8988T (cell line): Measurements from ENCODE around the gene COX8A.
"Not testable (repeated sequence)": the region's sequence is repeated elsewhere in the genome, so short reads cannot be mapped to it uniquely, and the experiment has no call there.

Experiments
- DNase-seq: peaks from one replicate; pipeline ENCODE4 v3.0.0; 2011

Gene COX8A

GRCh38 chr11:63974259-63975143 lies at the start of gene COX8A:
Gene COX8A, plus strand, starts transcription at chr11:63974620. Its CDS starts 61 bp downstream, at chr11:63974681.
- DNase-seq: peak; percentile 88

GRCh38 chr11:63929616-63930015 lies 44.8 kb upstream of the COX8A start:
- no peak for DNase-seq

- DNase-seq: no peak
These were observed 43.4 kb upstream of the COX8A start for GRCh38 chr11:63931045-63931444.

GRCh38 chr11:63931876-63932275 lies 42.5 kb upstream of the COX8A start:
- DNase-seq: no peak

GRCh38 chr11:63933459-63933858 lies 41.0 kb upstream of the COX8A start:
- DNase-seq: no peak

- DNase-seq: peak; percentile 82
These were observed 36.5 kb upstream of the COX8A start for GRCh38 chr11:63937713-63938478.

GRCh38 chr11:63938479-63939396 lies 35.7 kb upstream of the COX8A start, which contains the start of gene NAA40:
Gene NAA40, plus strand, starts transcription at chr11:63939002. Its CDS starts 95 bp downstream, at chr11:63939097.
- DNase-seq: peak; percentile 98

- DNase-seq: no peak
These were observed 35.0 kb upstream of the COX8A start for GRCh38 chr11:63939397-63939891.

GRCh38 chr11:63940786-63941185 lies 33.6 kb upstream of the COX8A start:
- no peak for DNase-seq

- DNase-seq: no peak
These were observed 32.5 kb upstream of the COX8A start for GRCh38 chr11:63941901-63942300.

- no peak for DNase-seq
These were observed 31.6 kb upstream of the COX8A start for GRCh38 chr11:63942803-63943202.

- no peak for DNase-seq
These were observed 29.4 kb upstream of the COX8A start for GRCh38 chr11:63944987-63945386.

GRCh38 chr11:63945477-63946163 lies 28.8 kb upstream of the COX8A start:
- peak; percentile 87 for DNase-seq

- DNase-seq: no peak
These were observed 22.5 kb upstream of the COX8A start for GRCh38 chr11:63951779-63952536.

- no peak for DNase-seq
These were observed 21.9 kb upstream of the COX8A start for GRCh38 chr11:63952570-63952969.

GRCh38 chr11:63958008-63958407 lies 16.4 kb upstream of the COX8A start:
- no peak for DNase-seq

GRCh38 chr11:63961608-63962412 lies 12.6 kb upstream of the COX8A start:
- peak; percentile 23 for DNase-seq

GRCh38 chr11:63963895-63964294 lies 10.5 kb upstream of the COX8A start:
- not testable (repeated sequence) for DNase-seq

- no peak for DNase-seq
These were observed 8.0 kb upstream of the COX8A start for GRCh38 chr11:63966444-63966843.

GRCh38 chr11:63969461-63969860 lies 5.0 kb upstream of the COX8A start:
- no peak for DNase-seq
